HepG2 (cell line): Measurements from ENCODE around the gene MAPK8IP3. TPM values are rescaled to one million over a fixed set of nuclear protein-coding genes. Genes with fewer than 3 reads are reported as not detected.

Experiments used
- ATAC-seq: fragments of 200-7000 bp; cut with Tn5 transposase; 3 replicates; pipeline ENCODE4 v1.9.1; 2020; ENCODE audit warnings: mild to moderate bottlenecking, moderate library complexity
- BruUV-seq: library from RNA; stranded (reverse); fragments of 400-500 nt; replicated peaks from 2 replicates; lab custom pipeline; 2021; lab: Mats Ljungman, UMichigan
- CTCF ChIA-PET: fragments of 300-600 bp; formaldehyde crosslinking; extraction: SDS; loops from one replicate; lab custom pipeline; 2021; ENCODE audit warnings: low total read pairs, inconsistent platforms, low intra/inter-chr PET ratio; lab: Yijun Ruan, JAX
- POLR2A ChIA-PET: fragments of 350-600 bp; sonication (Branson Sonifier 250); formaldehyde crosslinking; loops from one replicate; lab custom pipeline; 2020; ENCODE audit warnings: antibody characterized with exemption, inconsistent platforms; lab: Yijun Ruan, JAX
- DNase-seq: peaks from one replicate; pipeline ENCODE4 v3.0.0-alpha.2; 2015; ENCODE audit warnings: low spot score
- FAIRE-seq: peaks from 3 replicates; lab custom pipeline; 2011; peaks lifted over from hg19 to GRCh38; lab: Jason Lieb, UNC
- H2AFZ ChIP-seq: one replicate; pipeline ENCODE4 v1.6.1; 2011; ENCODE audit warnings: low read length, inconsistent platforms
- H3K27ac ChIP-seq: fragments of 300-600 bp; 3 replicates; pipeline ENCODE4 v1.8.0; 2011; ENCODE audit warnings: mixed run types, mild to moderate bottlenecking, mixed read lengths, low read length, inconsistent platforms; ENCODE audit not compliant: insufficient read depth; ENCODE audit errors: extremely low read length
- H3K27me3 ChIP-seq, 2 experiments: fragments of 200-600 bp in 1 of 2; 2 replicates in 1 of 2; 3 replicates in 1 of 2; pipeline versions ENCODE4 v1.6.0 to v1.8.0; 2011; ENCODE audit warnings: low read length in 2 of 2, mild to moderate bottlenecking in 2 of 2, moderate library complexity in 2 of 2, inconsistent platforms in 1 of 2; ENCODE audit not compliant: insufficient read depth in 2 of 2, control insufficient read depth in 1 of 2
- H3K36me3 ChIP-seq, 2 experiments: fragments of 200-600 bp in 1 of 2; replicated peaks in 1 of 2; 2 replicates in 1 of 2; 3 replicates in 1 of 2; pipeline versions ENCODE4 v1.5.1 to v1.8.0; 2011; ENCODE audit warnings: low read length in 2 of 2, inconsistent platforms in 1 of 2; ENCODE audit not compliant: insufficient read depth in 2 of 2, control insufficient read depth in 1 of 2
- H3K4me1 ChIP-seq: 2 replicates; pipeline ENCODE4 v1.5.1; 2012; ENCODE audit warnings: low read length, inconsistent platforms; ENCODE audit not compliant: insufficient read depth
- H3K4me2 ChIP-seq: 2 replicates; pipeline ENCODE4 v1.6.0; 2011; ENCODE audit warnings: low read depth, low read length, inconsistent platforms
- H3K4me3 ChIP-seq, 3 experiments: fragments of 200-600 bp in 1 of 3; sonication (generic), shearing (Covaris generic) in 1 of 3; replicated peaks in 1 of 3; 2 replicates each; pipeline ENCODE4 v1.5.1; 2011 to 2016; ENCODE audit warnings: low read length in 3 of 3, inconsistent platforms in 2 of 3, low read depth in 2 of 3, mild to moderate bottlenecking in 2 of 3, control low read depth in 1 of 3, mixed read lengths in 1 of 3; ENCODE audit not compliant: insufficient read depth in 1 of 3
- H3K79me2 ChIP-seq: one replicate; pipeline ENCODE4 v1.6.1; 2011; ENCODE audit warnings: low read length, inconsistent platforms; ENCODE audit not compliant: insufficient read depth
- H3K9ac ChIP-seq: 2 replicates; pipeline ENCODE4 v1.6.0; 2011; ENCODE audit warnings: mild to moderate bottlenecking, low read depth, low read length, inconsistent platforms; ENCODE audit not compliant: insufficient read depth
- H3K9me3 ChIP-seq: 2 replicates; pipeline ENCODE4 v1.5.1; 2012; ENCODE audit warnings: mild to moderate bottlenecking, low read length
- H4K20me1 ChIP-seq: 2 replicates; pipeline ENCODE4 v1.6.0; 2011; ENCODE audit warnings: inconsistent platforms, mild to moderate bottlenecking, low read length, moderate library complexity; ENCODE audit not compliant: insufficient read depth
- AKAP8 ChIP-seq: sonication (generic); formaldehyde crosslinking; IDR thresholded peaks from 2 replicates; pipeline ENCODE4 v1.5.1; 2020; ENCODE audit warnings: mild to moderate bottlenecking, missing genetic modification reagents
- DPF2 ChIP-seq: sonication (generic); formaldehyde crosslinking; IDR thresholded peaks from 2 replicates; pipeline ENCODE4 v1.4.0; 2020; ENCODE audit warnings: mild to moderate bottlenecking, low read depth, missing genetic modification reagents, borderline replicate concordance
- EP300 ChIP-seq, 3 experiments: sonication (generic) in 1 of 3; formaldehyde crosslinking in 1 of 3; IDR thresholded peaks; 2 replicates each; pipeline versions ENCODE4 v1.5.1 to v1.6.1; 2011 to 2020; ENCODE audit warnings: low read depth in 2 of 3, low read length in 2 of 3, borderline replicate concordance in 1 of 3, improper control_type of control experiment in 1 of 3, mild to moderate bottlenecking in 1 of 3, missing genetic modification reagents in 1 of 3, moderate library complexity in 1 of 3
- KLF11 ChIP-seq: IDR thresholded peaks from 2 replicates; pipeline ENCODE4 v1.6.1; 2016; ENCODE audit warnings: missing compliant biosample characterization
- KLF12 ChIP-seq: sonication (generic); formaldehyde crosslinking; IDR thresholded peaks from 2 replicates; pipeline ENCODE4 v1.4.0; 2020; ENCODE audit warnings: missing genetic modification reagents, borderline replicate concordance
- MTF2 ChIP-seq: sonication (generic); formaldehyde crosslinking; IDR thresholded peaks from 2 replicates; pipeline ENCODE4 v1.5.0; 2020; ENCODE audit warnings: missing genetic modification reagents, borderline replicate concordance
- PAX8 ChIP-seq: sonication (generic); formaldehyde crosslinking; IDR thresholded peaks from 2 replicates; pipeline ENCODE4 v1.8.0; 2022; ENCODE audit warnings: mild to moderate bottlenecking, missing genetic modification reagents, borderline replicate concordance
- SOX6 ChIP-seq, 2 experiments: fragments of 450-650 bp in 1 of 2; sonication (generic) in 1 of 2; formaldehyde crosslinking in 1 of 2; IDR thresholded peaks; 2 replicates each; pipeline versions ENCODE4 v1.4.0 to v1.6.1; 2017 to 2020; ENCODE audit warnings: antibody characterized with exemption in 1 of 2, mild to moderate bottlenecking in 1 of 2, missing genetic modification reagents in 1 of 2
- SP2 ChIP-seq: sonication (generic); formaldehyde crosslinking; IDR thresholded peaks from 2 replicates; pipeline ENCODE4 v1.5.1; 2020; ENCODE audit warnings: mild to moderate bottlenecking, missing genetic modification reagents
- TBL1XR1 ChIP-seq: fragments of 150-350 bp; IDR thresholded peaks from 2 replicates; pipeline ENCODE4 v1.6.1; 2014; ENCODE audit warnings: borderline replicate concordance, low read length; ENCODE audit not compliant: partially characterized antibody
- THAP7 ChIP-seq: sonication (generic); formaldehyde crosslinking; IDR thresholded peaks from 2 replicates; pipeline ENCODE4 v1.8.1; 2023; ENCODE audit warnings: mild to moderate bottlenecking, missing genetic modification reagents
- ZBTB49 ChIP-seq: sonication (generic); formaldehyde crosslinking; IDR thresholded peaks from 2 replicates; pipeline ENCODE4 v1.4.0; 2020; ENCODE audit warnings: missing genetic modification reagents, borderline replicate concordance
- ZNF121 ChIP-seq: sonication (generic); formaldehyde crosslinking; IDR thresholded peaks from 2 replicates; pipeline ENCODE4 v1.5.0; 2020; ENCODE audit warnings: mild to moderate bottlenecking, missing genetic modification reagents
- ZNF143 ChIP-seq: sonication (generic); formaldehyde crosslinking; IDR thresholded peaks from 2 replicates; pipeline ENCODE4 v1.4.0; 2020; ENCODE audit warnings: missing genetic modification reagents
- ZNF782 ChIP-seq: sonication (generic); formaldehyde crosslinking; IDR thresholded peaks from 2 replicates; pipeline ENCODE4 v1.4.0; 2020; ENCODE audit warnings: missing genetic modification reagents, mild to moderate bottlenecking, borderline replicate concordance
- WGBS: methylation state at CpG from one replicate; pipeline ENCODE4 v1.1.6; 2017; ENCODE audit warnings: low lambda C conversion rate; 5-methylcytosine and 5-hydroxymethylcytosine counted together
- in situ Hi-C: cut with HindIII; loops from 2 replicates; pipeline ENCODE4 v1.10.0; 2017; ENCODE audit warnings: low pct_unique_long_range_greater_than_20kb; ENCODE audit not compliant: extremely low pct_ligation_motif_present
- intact Hi-C: fragments of 100-400 bp; cut with micrococcal nuclease; formaldehyde crosslinking; loops from one replicate; pipeline ENCODE4 v1.10.0; 2022; ENCODE audit not compliant: unreplicated experiment
- polyA plus RNA-seq, 8 experiments: library from polyadenylated mRNA; depleted of rRNA in 3 of 8; stranded (reverse) in 7 of 8; unstranded in 1 of 8; fragments of >200 nt; fragmentation: Illumina TruSeq in 4 of 8; extraction: Trizol in 4 of 8; gene quantifications; 2 replicates each; pipeline versions ENCODE4 v1.2.1 to v1.2.3, GENCODE V29; 2011 to 2016; ENCODE audit warnings: low read depth in 4 of 8, missing spikeins in 1 of 8, mixed read lengths in 1 of 8; ENCODE audit not compliant: insufficient read depth in 1 of 8
- total RNA-seq, 5 experiments: library from RNA; depleted of rRNA; stranded (reverse); fragments of >200 nt; fragmentation: Illumina TruSeq; extraction: Trizol; gene quantifications; 2 replicates each; pipeline ENCODE4 v1.2.3, GENCODE V29; 2016; ENCODE audit warnings: low read depth in 1 of 5
- TF ChIP-seq, protein P1 (sequence below): sonication (generic); formaldehyde crosslinking; IDR thresholded peaks from 2 replicates; pipeline ENCODE4 v1.9.0; 2022; ENCODE audit warnings: missing genetic modification reagents, mild to moderate bottlenecking, borderline replicate concordance
- TF ChIP-seq, protein P2 (sequence below): IDR thresholded peaks from 2 replicates; pipeline ENCODE4 v1.6.1; 2016; ENCODE audit warnings: low read depth, control low read depth

The MAPK8IP3 gene
- total and polyA plus RNA-seq, 2 of the 13 experiments (the other 11 are each of a cell fraction or from before 2014, with no cell fraction given) = 25.1 to 41.7 TPM

- no TSS peak for BruUV-seq
- Histone ChIP-seq H3K36me3 (peaks cover 18 to 30% of the 10 kb centered on the region in 2 experiments; a peak in 4 of 5 replicates), H4K20me1 (no peaks in the 10 kb centered on the region), H3K4me2 (no peak overlapping the region), H3K9ac (no peak overlapping the region), H3K4me3 (no peak overlapping the region), H2AFZ (no peak overlapping the region), H3K27ac (no peak overlapping the region), H3K27me3 (no peaks in the 10 kb centered on the region; a peak in 1 of 5 replicates), H3K79me2 (peaks cover 17% of the 10 kb centered on the region), H3K9me3 (no peaks in the 10 kb centered on the region), H3K4me1 (no peaks in the 10 kb centered on the region)
- ATAC-seq (no peak; the same call in 2 of the 3 replicates), FAIRE-seq (no peak), DNase-seq (no peak)
- intact Hi-C loops (no loop called here), in situ Hi-C loops (no loop called here)
- 100% methylated on average over 4 of the region's 26 CpGs for WGBS
- ChIA-PET POLR2A (interaction anchor here (2.7 kb wide), 1 partner anchor 14 kb away, joined by 7 read pairs; the partner anchor contains the start of genes NUBP2 and SPSB3), CTCF (no interaction called here)
- TF ChIP-seq THAP7 (CRISPR knock-in tag) (no peak), KLF11 (CRISPR knock-in tag) (no peak), ZNF121 (CRISPR knock-in tag) (no peak), DPF2 (CRISPR knock-in tag) (no peak), ZNF782 (CRISPR knock-in tag) (no peak), MTF2 (CRISPR knock-in tag) (no peak), PAX8 (no peak), KLF12 (CRISPR knock-in tag) (no peak), AKAP8 (CRISPR knock-in tag) (0 out of 2 replicates have a peak, but pooled peaks have one; percentile 7), SP2 (CRISPR knock-in tag) (no peak), SOX6 (IDR thresholded peaks at IDR 0.05) (no peak), SOX6 (CRISPR knock-in tag; IDR thresholded peaks at IDR 0.05) (no peak), EP300 (IDR thresholded peaks at IDR 0.05; ENCODE audit: low read depth in 2 of 2, low read length in 2 of 2) (no peak), EP300 (CRISPR knock-in tag; IDR thresholded peaks at IDR 0.05; ENCODE audit: borderline replicate concordance) (no peak), TBL1XR1 (no peak), ZNF143 (CRISPR knock-in tag) (no peak), ZBTB49 (CRISPR knock-in tag) (no peak)
- TF ChIP-seq, protein P1, sequence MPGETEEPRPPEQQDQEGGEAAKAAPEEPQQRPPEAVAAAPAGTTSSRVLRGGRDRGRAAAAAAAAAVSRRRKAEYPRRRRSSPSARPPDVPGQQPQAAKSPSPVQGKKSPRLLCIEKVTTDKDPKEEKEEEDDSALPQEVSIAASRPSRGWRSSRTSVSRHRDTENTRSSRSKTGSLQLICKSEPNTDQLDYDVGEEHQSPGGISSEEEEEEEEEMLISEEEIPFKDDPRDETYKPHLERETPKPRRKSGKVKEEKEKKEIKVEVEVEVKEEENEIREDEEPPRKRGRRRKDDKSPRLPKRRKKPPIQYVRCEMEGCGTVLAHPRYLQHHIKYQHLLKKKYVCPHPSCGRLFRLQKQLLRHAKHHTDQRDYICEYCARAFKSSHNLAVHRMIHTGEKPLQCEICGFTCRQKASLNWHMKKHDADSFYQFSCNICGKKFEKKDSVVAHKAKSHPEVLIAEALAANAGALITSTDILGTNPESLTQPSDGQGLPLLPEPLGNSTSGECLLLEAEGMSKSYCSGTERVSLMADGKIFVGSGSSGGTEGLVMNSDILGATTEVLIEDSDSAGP (CRISPR knock-in tag) = 0 out of 2 replicates have a peak, but pooled peaks have one; percentile 11
- TF ChIP-seq, protein P2, sequence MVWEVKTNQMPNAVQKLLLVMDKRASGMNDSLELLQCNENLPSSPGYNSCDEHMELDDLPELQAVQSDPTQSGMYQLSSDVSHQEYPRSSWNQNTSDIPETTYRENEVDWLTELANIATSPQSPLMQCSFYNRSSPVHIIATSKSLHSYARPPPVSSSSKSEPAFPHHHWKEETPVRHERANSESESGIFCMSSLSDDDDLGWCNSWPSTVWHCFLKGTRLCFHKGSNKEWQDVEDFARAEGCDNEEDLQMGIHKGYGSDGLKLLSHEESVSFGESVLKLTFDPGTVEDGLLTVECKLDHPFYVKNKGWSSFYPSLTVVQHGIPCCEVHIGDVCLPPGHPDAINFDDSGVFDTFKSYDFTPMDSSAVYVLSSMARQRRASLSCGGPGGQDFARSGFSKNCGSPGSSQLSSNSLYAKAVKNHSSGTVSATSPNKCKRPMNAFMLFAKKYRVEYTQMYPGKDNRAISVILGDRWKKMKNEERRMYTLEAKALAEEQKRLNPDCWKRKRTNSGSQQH (CRISPR knock-in tag) = no peak
Measured at GRCh38 chr16:1768767-1769401, 62.9 kb downstream of the MAPK8IP3 start.
